A549 (cell line): ENCODE results near the gene SLC26A2. TPM values are rescaled to one million over a fixed set of nuclear protein-coding genes. Genes with fewer than 3 reads are reported as not detected.

Experiments used
- ATAC-seq, 2 experiments: fragments of 200-7000 bp in 1 of 2; fragments of >200 bp in 1 of 2; cut with Nextera tagmentation in 1 of 2; cut with Tn5 transposase in 1 of 2; 3 replicates each; pipeline versions ENCODE4 v1.8.0 to v1.9.1; 2018 to 2020; ENCODE audit warnings: mild to moderate bottlenecking in 1 of 2, moderate library complexity in 1 of 2
- CTCF ChIA-PET: fragments of 300-600 bp; sonication (Branson Sonifier 250); formaldehyde crosslinking; extraction: SDS; loops from one replicate; lab custom pipeline; 2021; ENCODE audit warnings: antibody characterized with exemption, inconsistent platforms; lab: Yijun Ruan, JAX
- POLR2A ChIA-PET: fragments of 350-600 bp; formaldehyde crosslinking; extraction: SDS; loops from one replicate; lab custom pipeline; 2021; ENCODE audit warnings: antibody characterized with exemption, inconsistent platforms; lab: Yijun Ruan, JAX
- DNase-seq, 2 experiments: peaks; one replicate each; pipeline versions ENCODE4 v3.0.0 to v3.0.0-alpha.2; 2011 to 2016; ENCODE audit warnings: low read depth in 1 of 2, low spot score in 1 of 2
- FAIRE-seq: peaks from 2 replicates; lab custom pipeline; 2011; peaks lifted over from hg19 to GRCh38; lab: Jason Lieb, UNC
- H3K27ac ChIP-seq, 2 experiments: fragments of >200 bp; sonication (Bioruptor Twin); formaldehyde crosslinking; 3 replicates each; pipeline ENCODE4 v1.5.1; 2016 to 2017
- H3K4me1 ChIP-seq: fragments of >200 bp; sonication (Bioruptor Twin); formaldehyde crosslinking; 3 replicates; pipeline ENCODE4 v1.6.1; 2016
- H3K4me2 ChIP-seq: fragments of >200 bp; sonication (Bioruptor Twin); formaldehyde crosslinking; 3 replicates; pipeline ENCODE4 v1.6.1; 2016
- H3K4me3 ChIP-seq: fragments of >200 bp; sonication (Bioruptor Twin); formaldehyde crosslinking; 3 replicates; pipeline ENCODE4 v1.5.1; 2016
- H3K9me3 ChIP-seq: fragments of >200 bp; sonication (Bioruptor Twin); formaldehyde crosslinking; 3 replicates; pipeline ENCODE4 v1.6.1; 2016
- BHLHE40 ChIP-seq: IDR thresholded peaks from 2 replicates; pipeline ENCODE4 v1.6.1; 2012; ENCODE audit warnings: low read depth, low read length, inconsistent platforms
- CHD2 ChIP-seq: fragments of 150-350 bp; IDR thresholded peaks from 2 replicates; pipeline ENCODE4 v1.6.1; 2014; ENCODE audit warnings: low read length; ENCODE audit not compliant: partially characterized antibody
- EHMT2 ChIP-seq: fragments of 200-600 bp; sonication (generic); IDR thresholded peaks from 2 replicates; pipeline ENCODE4 v1.6.1; 2016; ENCODE audit warnings: antibody characterized with exemption, low read depth, mild to moderate bottlenecking, moderate library complexity
- ELK1 ChIP-seq: fragments of 150-350 bp; IDR thresholded peaks from 2 replicates; pipeline ENCODE4 v1.6.1; 2014; ENCODE audit warnings: low read depth, mild to moderate bottlenecking, low read length
- EP300 ChIP-seq, 2 experiments: fragments of >200 bp; sonication (Bioruptor Twin); formaldehyde crosslinking; IDR thresholded peaks; 2 replicates in 1 of 2; 3 replicates in 1 of 2; pipeline ENCODE4 v1.6.1; 2016 to 2017
- ESRRA ChIP-seq: fragments of 150-350 bp; IDR thresholded peaks from 2 replicates; pipeline ENCODE4 v1.6.1; 2014; ENCODE audit warnings: mild to moderate bottlenecking, low read length, borderline replicate concordance
- HEYL ChIP-seq: fragments of 250-450 bp; sonication (Bioruptor Pico); IDR thresholded peaks from 2 replicates; pipeline ENCODE4 v1.8.0; 2021; ENCODE audit warnings: mild to moderate bottlenecking, moderate library complexity
- HOXB13 ChIP-seq: fragments of 250-450 bp; sonication (Bioruptor Pico); IDR thresholded peaks from 2 replicates; pipeline ENCODE4 v1.5.0; 2020; ENCODE audit warnings: low read depth, mild to moderate bottlenecking, moderate library complexity
- KDM5A ChIP-seq: fragments of 200-600 bp; sonication (generic); IDR thresholded peaks from 2 replicates; pipeline ENCODE4 v1.6.1; 2016; ENCODE audit warnings: antibody characterized with exemption, mild to moderate bottlenecking
- MAX ChIP-seq: IDR thresholded peaks from 2 replicates; pipeline ENCODE4 v1.6.1; 2012
- MYC ChIP-seq: IDR thresholded peaks from 2 replicates; pipeline ENCODE4 v1.6.1; 2012; ENCODE audit warnings: mild to moderate bottlenecking, inconsistent platforms, low read length, improper control_type of control experiment, borderline replicate concordance
- NFE2L2 ChIP-seq: fragments of 150-350 bp; conservative IDR thresholded peaks from 2 replicates; pipeline ENCODE4 v1.6.1; 2014; ENCODE audit warnings: low read length
- PHF8 ChIP-seq: fragments of 200-600 bp; sonication (generic); IDR thresholded peaks from 2 replicates; pipeline ENCODE4 v1.6.1; 2016; ENCODE audit warnings: low read depth, mild to moderate bottlenecking, antibody characterized with exemption, moderate library complexity, borderline replicate concordance
- POLR2A ChIP-seq: IDR thresholded peaks from 2 replicates; pipeline ENCODE4 v1.6.1; 2012; ENCODE audit warnings: mild to moderate bottlenecking, low read length
- RAD21 ChIP-seq, 2 experiments: fragments of >200 bp in 1 of 2; sonication (Bioruptor Twin) in 1 of 2; formaldehyde crosslinking in 1 of 2; IDR thresholded peaks in 1 of 2; conservative IDR thresholded peaks in 1 of 2; 2 replicates in 1 of 2; 3 replicates in 1 of 2; pipeline ENCODE4 v1.6.1; 2012 to 2018; ENCODE audit warnings: inconsistent platforms in 1 of 2
- RFX5 ChIP-seq: fragments of 450-650 bp; IDR thresholded peaks from 2 replicates; pipeline ENCODE4 v1.7.1; 2014; ENCODE audit warnings: antibody characterized with exemption, mild to moderate bottlenecking, moderate library complexity
- SMC3 ChIP-seq: fragments of >200 bp; sonication (Bioruptor Twin); formaldehyde crosslinking; IDR thresholded peaks from 3 replicates; pipeline ENCODE4 v1.6.1; 2018; ENCODE audit warnings: inconsistent platforms
- ZNF302 ChIP-seq: fragments of 250-450 bp; sonication (Bioruptor Pico); IDR thresholded peaks from 2 replicates; pipeline ENCODE4 v1.9.0; 2021; ENCODE audit warnings: inconsistent platforms, mild to moderate bottlenecking, moderate library complexity
- ZSCAN20 ChIP-seq: fragments of 250-450 bp; sonication (Bioruptor Pico); IDR thresholded peaks from 2 replicates; pipeline ENCODE4 v1.8.0; 2022; ENCODE audit warnings: mild to moderate bottlenecking, moderate library complexity
- WGBS: methylation state at CpG from one replicate; pipeline ENCODE4 v1.1.6; 2017; ENCODE audit errors: missing lambda C conversion rate; 5-methylcytosine and 5-hydroxymethylcytosine counted together
- polyA plus RNA-seq, 4 experiments: library from polyadenylated mRNA; depleted of rRNA in 3 of 4; stranded (reverse); fragments of >200 nt; fragmentation: RNase III in 1 of 4; extraction: RNeasy Plus Mini Kit Qiagen cat#74134 plus additional on column Dnase treatment in 1 of 4; gene quantifications; 2 replicates in 3 of 4; 3 replicates in 1 of 4; pipeline ENCODE4 v1.2.3, GENCODE V29; 2011 to 2017
- TF ChIP-seq, protein P1 (sequence below): fragments of 250-450 bp; sonication (Bioruptor Pico); IDR thresholded peaks from 2 replicates; pipeline ENCODE4 v1.5.0; 2020; ENCODE audit warnings: low read depth, mild to moderate bottlenecking, moderate library complexity
- TF ChIP-seq, protein P2 (sequence below): fragments of 450-650 bp; IDR thresholded peaks from 2 replicates; pipeline ENCODE4 v1.6.1; 2014; ENCODE audit warnings: antibody characterized with exemption
- TF ChIP-seq, protein P3 (sequence below): fragments of 200-600 bp; sonication (generic); IDR thresholded peaks from 2 replicates; pipeline ENCODE4 v1.6.1; 2016; ENCODE audit warnings: antibody characterized with exemption, mild to moderate bottlenecking, moderate library complexity
- TF ChIP-seq, protein P4 (sequence below): fragments of >200 bp; sonication (Bioruptor Twin); formaldehyde crosslinking; IDR thresholded peaks from 3 replicates; pipeline ENCODE4 v1.6.1; 2016

SLC26A2 gene
- polyA plus RNA-seq, 2 of the 4 experiments (the other 2 are of a cell fraction) = 31.9 to 32.2 TPM

GRCh38 chr5:150014456-150014855 is 53.9 kb downstream of the SLC26A2 start:
- Histone ChIP-seq H3K4me2 (no peak overlapping the region), H3K4me3 (no peak overlapping the region), H3K27ac (no peak overlapping the region), H3K9me3 (peaks cover 18% of the 10 kb centered on the region)
- peak; percentile 28 for FAIRE-seq
- no peak for ATAC-seq
- DNase-seq = no peak
- CTCF ChIA-PET = interaction anchor here (1.9 kb wide), 1 partner anchor 10 kb away, joined by 8 read pairs; no protein-coding TSS in a partner anchor
- 98% methylated on average over 3 of the region's 3 CpGs for WGBS
- no peak for TF ChIP-seq RAD21 (conservative IDR thresholded peaks at IDR 0.05 in 1 of 2, IDR thresholded peaks at IDR 0.05 in 1 of 2)
- TF ChIP-seq ESRRA = no peak
- no peak for TF ChIP-seq ZNF302 (CRISPR knock-in tag)
- no peak for TF ChIP-seq MAX
- TF ChIP-seq ZSCAN20 = no peak
- TF ChIP-seq, protein P1, sequence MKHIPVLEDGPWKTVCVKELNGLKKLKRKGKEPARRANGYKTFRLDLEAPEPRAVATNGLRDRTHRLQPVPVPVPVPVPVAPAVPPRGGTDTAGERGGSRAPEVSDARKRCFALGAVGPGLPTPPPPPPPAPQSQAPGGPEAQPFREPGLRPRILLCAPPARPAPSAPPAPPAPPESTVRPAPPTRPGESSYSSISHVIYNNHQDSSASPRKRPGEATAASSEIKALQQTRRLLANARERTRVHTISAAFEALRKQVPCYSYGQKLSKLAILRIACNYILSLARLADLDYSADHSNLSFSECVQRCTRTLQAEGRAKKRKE (CRISPR knock-in tag) = no peak
- TF ChIP-seq, protein P2, sequence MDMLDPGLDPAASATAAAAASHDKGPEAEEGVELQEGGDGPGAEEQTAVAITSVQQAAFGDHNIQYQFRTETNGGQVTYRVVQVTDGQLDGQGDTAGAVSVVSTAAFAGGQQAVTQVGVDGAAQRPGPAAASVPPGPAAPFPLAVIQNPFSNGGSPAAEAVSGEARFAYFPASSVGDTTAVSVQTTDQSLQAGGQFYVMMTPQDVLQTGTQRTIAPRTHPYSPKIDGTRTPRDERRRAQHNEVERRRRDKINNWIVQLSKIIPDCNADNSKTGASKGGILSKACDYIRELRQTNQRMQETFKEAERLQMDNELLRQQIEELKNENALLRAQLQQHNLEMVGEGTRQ = no peak
- TF ChIP-seq SMC3 = no peak
- TF ChIP-seq RFX5 = no peak
- TF ChIP-seq EHMT2 = no peak
- no peak for TF ChIP-seq HEYL (CRISPR knock-in tag)
- TF ChIP-seq MYC = no peak
- TF ChIP-seq ELK1 = no peak
- no peak for TF ChIP-seq PHF8
- no peak for TF ChIP-seq KDM5A
- TF ChIP-seq, all 56 proteins: peak for 0
- peaks cover 8% of the 10 kb centered on the region; the same call in 2 of the 3 replicates for H3K4me1 ChIP-seq
- POLR2A ChIA-PET = no interaction called here

DNA sequence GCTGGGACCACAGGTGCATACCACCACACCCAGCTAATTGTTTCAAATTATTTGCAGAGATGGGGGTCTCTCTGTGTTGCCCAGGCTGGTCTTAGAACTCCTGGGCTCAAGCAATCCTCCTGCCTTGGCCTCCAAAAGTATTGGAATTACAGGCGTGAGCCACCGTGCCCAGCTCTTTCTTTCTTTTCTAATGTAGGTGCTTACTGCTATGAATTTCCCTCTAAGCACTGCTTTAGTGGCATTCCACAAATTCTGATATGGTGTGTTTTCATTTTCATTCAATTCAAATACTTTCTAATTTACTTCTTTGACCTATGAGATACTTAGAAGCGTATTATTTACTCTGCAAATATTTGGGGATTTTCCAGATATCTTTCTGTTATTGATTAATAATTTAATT is 54.9 kb downstream of the SLC26A2 start:
- FAIRE-seq = no peak
- POLR2A ChIA-PET = no interaction called here
- no peak for TF ChIP-seq BHLHE40
- TF ChIP-seq, protein P1 (CRISPR knock-in tag) = no peak
- no peak for TF ChIP-seq MAX
- no peak for TF ChIP-seq CHD2
- no peak for TF ChIP-seq ELK1
- TF ChIP-seq NFE2L2 = no peak
- no peak for TF ChIP-seq EHMT2
- TF ChIP-seq POLR2A = no peak
- TF ChIP-seq, protein P3, sequence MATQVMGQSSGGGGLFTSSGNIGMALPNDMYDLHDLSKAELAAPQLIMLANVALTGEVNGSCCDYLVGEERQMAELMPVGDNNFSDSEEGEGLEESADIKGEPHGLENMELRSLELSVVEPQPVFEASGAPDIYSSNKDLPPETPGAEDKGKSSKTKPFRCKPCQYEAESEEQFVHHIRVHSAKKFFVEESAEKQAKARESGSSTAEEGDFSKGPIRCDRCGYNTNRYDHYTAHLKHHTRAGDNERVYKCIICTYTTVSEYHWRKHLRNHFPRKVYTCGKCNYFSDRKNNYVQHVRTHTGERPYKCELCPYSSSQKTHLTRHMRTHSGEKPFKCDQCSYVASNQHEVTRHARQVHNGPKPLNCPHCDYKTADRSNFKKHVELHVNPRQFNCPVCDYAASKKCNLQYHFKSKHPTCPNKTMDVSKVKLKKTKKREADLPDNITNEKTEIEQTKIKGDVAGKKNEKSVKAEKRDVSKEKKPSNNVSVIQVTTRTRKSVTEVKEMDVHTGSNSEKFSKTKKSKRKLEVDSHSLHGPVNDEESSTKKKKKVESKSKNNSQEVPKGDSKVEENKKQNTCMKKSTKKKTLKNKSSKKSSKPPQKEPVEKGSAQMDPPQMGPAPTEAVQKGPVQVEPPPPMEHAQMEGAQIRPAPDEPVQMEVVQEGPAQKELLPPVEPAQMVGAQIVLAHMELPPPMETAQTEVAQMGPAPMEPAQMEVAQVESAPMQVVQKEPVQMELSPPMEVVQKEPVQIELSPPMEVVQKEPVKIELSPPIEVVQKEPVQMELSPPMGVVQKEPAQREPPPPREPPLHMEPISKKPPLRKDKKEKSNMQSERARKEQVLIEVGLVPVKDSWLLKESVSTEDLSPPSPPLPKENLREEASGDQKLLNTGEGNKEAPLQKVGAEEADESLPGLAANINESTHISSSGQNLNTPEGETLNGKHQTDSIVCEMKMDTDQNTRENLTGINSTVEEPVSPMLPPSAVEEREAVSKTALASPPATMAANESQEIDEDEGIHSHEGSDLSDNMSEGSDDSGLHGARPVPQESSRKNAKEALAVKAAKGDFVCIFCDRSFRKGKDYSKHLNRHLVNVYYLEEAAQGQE = no peak
- TF ChIP-seq, protein P4, sequence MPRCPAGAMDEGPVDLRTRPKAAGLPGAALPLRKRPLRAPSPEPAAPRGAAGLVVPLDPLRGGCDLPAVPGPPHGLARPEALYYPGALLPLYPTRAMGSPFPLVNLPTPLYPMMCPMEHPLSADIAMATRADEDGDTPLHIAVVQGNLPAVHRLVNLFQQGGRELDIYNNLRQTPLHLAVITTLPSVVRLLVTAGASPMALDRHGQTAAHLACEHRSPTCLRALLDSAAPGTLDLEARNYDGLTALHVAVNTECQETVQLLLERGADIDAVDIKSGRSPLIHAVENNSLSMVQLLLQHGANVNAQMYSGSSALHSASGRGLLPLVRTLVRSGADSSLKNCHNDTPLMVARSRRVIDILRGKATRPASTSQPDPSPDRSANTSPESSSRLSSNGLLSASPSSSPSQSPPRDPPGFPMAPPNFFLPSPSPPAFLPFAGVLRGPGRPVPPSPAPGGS = no peak
- no peak for TF ChIP-seq HOXB13
- TF ChIP-seq EP300 (IDR thresholded peaks at IDR 0.05) = no peak

More for the DNA sequence above, 54.9 kb downstream of the SLC26A2 start:
- Histone ChIP-seq H3K27ac (no peak overlapping the region), H3K9me3 (peaks cover 18% of the 10 kb centered on the region), H3K4me2 (no peak overlapping the region), H3K4me1 (peaks cover 8% of the 10 kb centered on the region; the same call in 2 of the 3 replicates), H3K4me3 (no peak overlapping the region)
- CTCF ChIA-PET = interaction anchor here (1.0 kb wide), 1 partner anchor 163 kb away, joined by 3 read pairs; no protein-coding TSS in a partner anchor
- DNase-seq = no peak
- WGBS = 96% methylated on average over 3 of the region's 3 CpGs
- no peak for ATAC-seq
